D721Med (cell line): ENCODE results near the gene GAPDH.
A peak's percentile ranks its signal among the peaks of the same experiment; 100 is the strongest.

Experiments
- DNase-seq: peaks from one replicate; pipeline ENCODE4 v3.0.0; 2011; ENCODE audit warnings: low spot score; ENCODE audit not compliant: insufficient read length
- FAIRE-seq: peaks from 2 replicates; lab custom pipeline; 2011; peaks lifted over from hg19 to GRCh38; lab: Jason Lieb, UNC
- TF ChIP-seq, protein P1 (sequence below): IDR thresholded peaks from 2 replicates; pipeline ENCODE4 v1.5.1; 2012; ENCODE audit warnings: mild to moderate bottlenecking, control low read depth; ENCODE audit not compliant: insufficient read depth; ENCODE audit errors: missing control alignments

The GAPDH gene

GRCh38 chr12:6569312-6569711 is 35.0 kb downstream of the GAPDH start:
- DNase-seq (no peak), FAIRE-seq (no peak)
- TF ChIP-seq, protein P1, sequence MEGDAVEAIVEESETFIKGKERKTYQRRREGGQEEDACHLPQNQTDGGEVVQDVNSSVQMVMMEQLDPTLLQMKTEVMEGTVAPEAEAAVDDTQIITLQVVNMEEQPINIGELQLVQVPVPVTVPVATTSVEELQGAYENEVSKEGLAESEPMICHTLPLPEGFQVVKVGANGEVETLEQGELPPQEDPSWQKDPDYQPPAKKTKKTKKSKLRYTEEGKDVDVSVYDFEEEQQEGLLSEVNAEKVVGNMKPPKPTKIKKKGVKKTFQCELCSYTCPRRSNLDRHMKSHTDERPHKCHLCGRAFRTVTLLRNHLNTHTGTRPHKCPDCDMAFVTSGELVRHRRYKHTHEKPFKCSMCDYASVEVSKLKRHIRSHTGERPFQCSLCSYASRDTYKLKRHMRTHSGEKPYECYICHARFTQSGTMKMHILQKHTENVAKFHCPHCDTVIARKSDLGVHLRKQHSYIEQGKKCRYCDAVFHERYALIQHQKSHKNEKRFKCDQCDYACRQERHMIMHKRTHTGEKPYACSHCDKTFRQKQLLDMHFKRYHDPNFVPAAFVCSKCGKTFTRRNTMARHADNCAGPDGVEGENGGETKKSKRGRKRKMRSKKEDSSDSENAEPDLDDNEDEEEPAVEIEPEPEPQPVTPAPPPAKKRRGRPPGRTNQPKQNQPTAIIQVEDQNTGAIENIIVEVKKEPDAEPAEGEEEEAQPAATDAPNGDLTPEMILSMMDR, result no peak

- DNase-seq, result no peak
- FAIRE-seq, result no peak
- TF ChIP-seq, protein P1, result no peak
These were observed 35.5 kb downstream of the GAPDH start for GRCh38 chr12:6569786-6570185.

- DNase-seq (peak; percentile 50), FAIRE-seq (no peak)
- TF ChIP-seq, protein P1, result peak; percentile 66
These were observed 36.1 kb downstream of the GAPDH start for GRCh38 chr12:6570264-6570887.

GRCh38 chr12:6573001-6573400 is 38.7 kb downstream of the GAPDH start:
- no peak for DNase-seq
- no peak for FAIRE-seq

GRCh38 chr12:6574576-6575295 is 40.4 kb downstream of the GAPDH start:
- TF ChIP-seq, protein P1, result no peak
- FAIRE-seq (no peak), DNase-seq (no peak)

More at GRCh38 chr12:6573001-6573400, 38.7 kb downstream of the GAPDH start:
- TF ChIP-seq, protein P1, result no peak

GRCh38 chr12:6575648-6576047 is 41.3 kb downstream of the GAPDH start:
- no peak for FAIRE-seq
- no peak for DNase-seq
- TF ChIP-seq, protein P1, result no peak

DNA sequence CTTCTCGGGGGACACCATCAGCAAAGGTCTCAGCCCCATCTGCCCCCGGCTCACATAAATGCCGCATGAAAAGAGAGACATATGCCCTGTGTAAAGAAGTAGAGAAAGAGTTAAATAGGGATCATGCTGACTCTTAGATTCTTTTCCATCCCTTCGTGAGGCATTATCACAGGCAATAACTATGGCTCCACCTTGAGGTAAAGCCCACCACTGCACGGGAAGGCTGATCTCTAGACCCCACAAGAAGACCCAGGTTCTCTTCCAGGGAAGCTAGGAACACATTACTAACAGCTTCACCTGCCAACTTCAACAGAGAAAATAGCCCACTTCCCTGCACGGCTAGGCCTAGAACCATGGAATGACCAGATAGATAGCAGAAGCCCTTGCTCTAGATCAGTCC is 47.9 kb downstream of the GAPDH start:
- no peak for DNase-seq
- TF ChIP-seq, protein P1, result no peak
- no peak for FAIRE-seq
